GM18498 (cell line): ENCODE results near the gene F8.

Source experiments
- ATAC-seq: cut with Tn5 transposase; IDR thresholded peaks from one replicate; pipeline ENCODE4 v1.9.1; 2021; ENCODE audit warnings: mild to moderate bottlenecking, moderate library complexity; ENCODE audit not compliant: unreplicated experiment

F8 gene

GRCh38 chrX:154791939-154792338 is 230.6 kb downstream of the F8 start:
- ATAC-seq: no peak

DNA sequence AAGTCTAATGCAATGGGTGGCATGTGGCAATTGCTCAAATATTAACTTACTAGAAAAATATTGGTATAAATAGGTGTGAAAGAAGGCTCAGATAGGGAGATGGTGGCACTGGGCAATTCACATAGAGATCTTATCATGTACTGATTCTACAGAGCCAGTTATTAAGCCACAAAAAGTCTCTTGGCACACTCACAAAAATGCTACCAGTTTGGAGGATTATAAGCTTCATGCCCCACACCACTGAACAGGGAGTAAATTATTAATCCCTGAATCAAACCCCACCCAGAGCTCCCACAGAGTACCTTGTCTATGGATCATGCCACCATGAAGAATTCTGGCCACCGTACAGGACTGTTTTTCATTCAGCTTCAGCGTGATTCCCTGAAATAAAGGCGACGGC is 231.1 kb downstream of the F8 start:
- no peak for ATAC-seq
